ENCODE data around the gene PPM1M.
"Not testable (repeated sequence)": the region's sequence is repeated elsewhere in the genome, so short reads cannot be mapped to it uniquely, and the experiment has no call there.

The PPM1M gene

GRCh38 chr3:52248165-52248541 is 2.6 kb downstream of the PPM1M start:
- DNase-seq, result no peak

- DNase-seq, result no peak
These were observed 3.4 kb downstream of the PPM1M start for GRCh38 chr3:52248816-52249547.

- DNase-seq, result no peak
These were observed 4.1 kb downstream of the PPM1M start for GRCh38 chr3:52249683-52250082.

- no peak for DNase-seq
These were observed 4.6 kb downstream of the PPM1M start for GRCh38 chr3:52250122-52250521.

- peak; percentile 85 for DNase-seq
These were observed 8.1 kb downstream of the PPM1M start for GRCh38 chr3:52253314-52254304.

- DNase-seq, result no peak
These were observed 9.0 kb downstream of the PPM1M start for GRCh38 chr3:52254608-52255007.

- no peak for DNase-seq
These were observed 10.6 kb downstream of the PPM1M start for GRCh38 chr3:52256159-52256558.

GRCh38 chr3:52256622-52257021 is 11.1 kb downstream of the PPM1M start:
- no peak for DNase-seq

- no peak for DNase-seq
These were observed 12.4 kb downstream of the PPM1M start for GRCh38 chr3:52257911-52258310.

GRCh38 chr3:52259035-52259434 is 13.5 kb downstream of the PPM1M start:
- DNase-seq, result no peak

- DNase-seq, result no peak
These were observed 13.9 kb downstream of the PPM1M start for GRCh38 chr3:52259448-52259847.

GRCh38 chr3:52262447-52262846 is 16.9 kb downstream of the PPM1M start:
- DNase-seq, result no peak

GRCh38 chr3:52265387-52265786 is 19.8 kb downstream of the PPM1M start:
- DNase-seq, result no peak

GRCh38 chr3:52268036-52268435 is 22.5 kb downstream of the PPM1M start:
- peak; percentile 54 for DNase-seq

- DNase-seq, result no peak
These were observed 24.2 kb downstream of the PPM1M start for GRCh38 chr3:52269776-52270175.

- no peak for DNase-seq
These were observed 24.7 kb downstream of the PPM1M start for GRCh38 chr3:52270252-52270754.

GRCh38 chr3:52272172-52272571 is 26.6 kb downstream of the PPM1M start:
- not testable (repeated sequence) for DNase-seq

- no peak for DNase-seq
These were observed 27.3 kb downstream of the PPM1M start for GRCh38 chr3:52272831-52273230.

- DNase-seq, result not testable (repeated sequence)
These were observed 29.2 kb downstream of the PPM1M start for GRCh38 chr3:52274781-52275180.

- DNase-seq, result peak; percentile 79
These were observed 31.8 kb downstream of the PPM1M start for GRCh38 chr3:52277071-52277964.

GRCh38 chr3:52277972-52278509 is 32.5 kb downstream of the PPM1M start:
- DNase-seq, result peak; percentile 67

- peak; percentile 98 for DNase-seq
These were observed 33.0 kb downstream of the PPM1M start, which contains the start of gene WDR82 for GRCh38 chr3:52278510-52279069. Gene WDR82 (minus strand): TSS chr3:52278649. CDS start chr3:52278361, 288 bp downstream.

Measured in stimulated activated CD4-positive, alpha-beta T cell treated with anti-CD3 and anti-CD28 coated beads, Interleukin-4, amount 100 ng/mL, for 24 hours (primary cell).